Measurements from ENCODE around the gene INTS11. TPM values are rescaled to one million over a fixed set of nuclear protein-coding genes. Genes with fewer than 3 reads are reported as not detected.

Gene INTS11
- total and polyA plus RNA-seq, 10 of the 15 experiments (the other 5 are each of a cell fraction or from before 2014, with no cell fraction given) = 2.5 to 117 (median 77.7) TPM

DNA sequence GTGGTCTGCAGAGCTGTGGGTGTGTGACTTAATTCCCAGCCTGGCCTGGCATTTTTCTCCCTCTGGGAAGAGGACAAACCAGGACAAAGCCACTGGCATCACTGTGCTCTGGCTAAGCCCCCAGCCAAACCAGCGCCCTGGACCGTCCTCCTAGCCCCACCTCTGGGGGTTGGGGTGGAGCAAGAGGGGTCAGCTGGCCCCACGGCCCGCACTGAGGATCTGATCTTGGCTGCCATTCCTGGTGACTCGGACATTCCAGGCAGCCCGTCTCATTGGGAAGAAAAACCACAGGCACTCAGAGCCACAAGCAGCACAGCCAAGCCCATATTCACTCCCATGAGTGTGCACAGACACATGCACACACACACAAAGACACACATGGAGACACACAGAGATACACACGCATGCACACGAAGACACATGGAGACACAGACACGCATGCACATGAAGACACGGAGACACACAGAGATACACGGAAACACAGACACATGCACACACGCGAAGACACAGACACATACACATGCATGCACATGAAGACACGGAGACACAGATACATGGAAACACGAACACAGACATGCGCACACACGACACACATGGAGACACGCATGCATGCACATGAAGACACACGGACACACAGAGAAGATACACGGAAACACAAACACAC is 36.2 kb upstream of the INTS11 start:
- Histone ChIP-seq H3K27me3 (replicated peaks in 1 of 2; ENCODE audit: control insufficient read depth in 2 of 2, insufficient read depth in 2 of 2, low read length in 1 of 2) (no peaks in the 10 kb centered on the region), H3K9ac (ENCODE audit: control insufficient read depth, insufficient read depth, low read length) (no peak overlapping the region), H3K4me3 (no peak overlapping the region), H3K36me3 (ENCODE audit: control insufficient read depth in 2 of 2, insufficient read depth in 2 of 2, low read length in 1 of 2) (no peaks in the 10 kb centered on the region), H3K4me2 (ENCODE audit: control insufficient read depth, insufficient read depth) (no peak overlapping the region), H4K20me1 (ENCODE audit: control insufficient read depth, insufficient read depth) (no peaks in the 10 kb centered on the region), H3K9me3 (replicated peaks; ENCODE audit: control insufficient read depth, insufficient read depth, low read length) (no peaks in the 10 kb centered on the region), H3K79me2 (ENCODE audit: control insufficient read depth, insufficient read depth, low read length) (no peaks in the 10 kb centered on the region), H2AFZ (ENCODE audit: control insufficient read depth, low read depth, low read length) (no peak overlapping the region), H3K4me1 (ENCODE audit: control insufficient read depth, insufficient read depth, low read length) (peaks cover 5% of the 10 kb centered on the region), H3K27ac (ENCODE audit: control insufficient read depth, insufficient read depth) (no peak overlapping the region)
- WGBS (ENCODE audit: insufficient coverage, insufficient replicate concordance, low lambda C conversion rate, missing lambda C conversion rate) = 77% methylated on average over 20 of the region's 20 CpGs
- TF ChIP-seq, protein P1, sequence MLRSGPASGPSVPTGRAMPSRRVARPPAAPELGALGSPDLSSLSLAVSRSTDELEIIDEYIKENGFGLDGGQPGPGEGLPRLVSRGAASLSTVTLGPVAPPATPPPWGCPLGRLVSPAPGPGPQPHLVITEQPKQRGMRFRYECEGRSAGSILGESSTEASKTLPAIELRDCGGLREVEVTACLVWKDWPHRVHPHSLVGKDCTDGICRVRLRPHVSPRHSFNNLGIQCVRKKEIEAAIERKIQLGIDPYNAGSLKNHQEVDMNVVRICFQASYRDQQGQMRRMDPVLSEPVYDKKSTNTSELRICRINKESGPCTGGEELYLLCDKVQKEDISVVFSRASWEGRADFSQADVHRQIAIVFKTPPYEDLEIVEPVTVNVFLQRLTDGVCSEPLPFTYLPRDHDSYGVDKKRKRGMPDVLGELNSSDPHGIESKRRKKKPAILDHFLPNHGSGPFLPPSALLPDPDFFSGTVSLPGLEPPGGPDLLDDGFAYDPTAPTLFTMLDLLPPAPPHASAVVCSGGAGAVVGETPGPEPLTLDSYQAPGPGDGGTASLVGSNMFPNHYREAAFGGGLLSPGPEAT (IDR thresholded peaks at IDR 0.05; ENCODE audit: low read depth) = no peak
- TF ChIP-seq PAX5 (IDR thresholded peaks at IDR 0.05; ENCODE audit: borderline replicate concordance, low read depth, low read length) = peak; percentile 20; the same call in 1 of the 2 replicates
- BruUV-seq (replicated peaks) = no TSS peak
- SMC1A ChIA-PET (ENCODE audit: uncharacterized antibody, unreplicated experiment) = no interaction called here
- in situ Hi-C loops (cut with MboI) (no loop called here), intact Hi-C loops (cut with micrococcal nuclease; ENCODE audit: unreplicated experiment) (no loop called here)
- DNase-seq (ENCODE audit: low read depth, low spot score) (no peak), FAIRE-seq (no peak), ATAC-seq (no peak)
- POLR2A ChIA-PET = no interaction called here
- RAD21 ChIA-PET (ENCODE audit: unreplicated experiment) = no interaction called here
- CTCF ChIA-PET = no interaction called here

DNA sequence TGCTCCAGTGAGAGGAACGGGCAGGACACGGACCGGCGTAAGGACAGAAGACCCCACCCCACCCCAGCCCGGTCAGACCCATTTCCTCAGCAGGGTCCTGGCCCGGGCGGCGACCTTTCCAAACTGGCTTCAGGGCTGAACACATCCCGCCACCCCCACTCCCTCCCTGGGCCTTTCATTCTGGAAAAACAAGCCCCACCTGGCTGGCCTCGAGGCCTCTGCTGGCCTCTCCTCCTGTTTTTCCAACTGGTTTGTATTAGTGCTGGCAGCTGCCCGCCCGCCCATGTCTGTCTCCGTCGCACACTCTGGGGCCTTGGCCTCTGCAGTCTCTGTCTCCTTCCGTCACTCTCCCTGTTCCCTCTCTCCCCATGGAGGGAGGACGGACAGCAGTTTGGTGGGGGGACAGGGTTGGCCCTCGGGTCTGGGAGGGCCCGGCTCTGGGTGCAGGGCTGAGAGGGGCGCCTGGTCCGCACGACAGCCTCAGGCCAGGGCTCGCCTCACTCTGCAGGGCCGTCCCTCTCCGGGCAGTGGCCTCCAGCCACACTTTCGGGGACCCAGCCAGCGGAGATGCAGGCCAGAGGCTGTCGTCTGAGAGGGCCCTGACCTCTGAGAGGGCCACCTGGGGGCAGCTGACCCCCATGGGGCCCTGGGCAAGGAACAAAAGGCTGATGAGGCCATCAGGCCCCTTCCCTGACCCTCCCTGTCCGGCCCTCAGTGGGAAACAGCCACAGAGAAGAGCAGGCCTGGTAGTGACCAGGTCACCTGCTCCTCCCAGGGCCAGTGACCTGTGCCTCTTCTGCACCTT is 35.4 kb upstream of the INTS11 start:
- no peaks in the 10 kb centered on the region for H3K79me2 ChIP-seq (ENCODE audit: control insufficient read depth, insufficient read depth, low read length)
- H3K4me1 ChIP-seq (ENCODE audit: control insufficient read depth, insufficient read depth, low read length) = peaks cover 5% of the 10 kb centered on the region
- 47% methylated on average over 19 of the region's 28 CpGs for WGBS (ENCODE audit: insufficient coverage, insufficient replicate concordance, low lambda C conversion rate, missing lambda C conversion rate)
- POLR2A ChIA-PET = no interaction called here
- SMC1A ChIA-PET (ENCODE audit: uncharacterized antibody, unreplicated experiment) = no interaction called here
- intact Hi-C loops (cut with micrococcal nuclease; ENCODE audit: unreplicated experiment) = no loop called here
- no TSS peak for BruUV-seq (replicated peaks)
- H3K4me3 ChIP-seq = no peak overlapping the region
- H3K9me3 ChIP-seq (replicated peaks; ENCODE audit: control insufficient read depth, insufficient read depth, low read length) = no peaks in the 10 kb centered on the region
- no peaks in the 10 kb centered on the region for H4K20me1 ChIP-seq (ENCODE audit: control insufficient read depth, insufficient read depth)
- H2AFZ ChIP-seq (ENCODE audit: control insufficient read depth, low read depth, low read length) = no peak overlapping the region
- RAD21 ChIA-PET (ENCODE audit: unreplicated experiment) = no interaction called here
- H3K36me3 ChIP-seq (ENCODE audit: control insufficient read depth in 2 of 2, insufficient read depth in 2 of 2, low read length in 1 of 2) = no peaks in the 10 kb centered on the region
- FAIRE-seq (no peak), DNase-seq (ENCODE audit: low read depth, low spot score) (no peak), ATAC-seq (no peak)
- no peak overlapping the region for H3K27ac ChIP-seq (ENCODE audit: control insufficient read depth, insufficient read depth)
- no peaks in the 10 kb centered on the region for H3K27me3 ChIP-seq (replicated peaks in 1 of 2; ENCODE audit: control insufficient read depth in 2 of 2, insufficient read depth in 2 of 2, low read length in 1 of 2)
- CTCF ChIA-PET = interaction anchor here (1.7 kb wide), 1 partner anchor 11 kb away, joined by 8 read pairs; no protein-coding TSS in a partner anchor
- H3K9ac ChIP-seq (ENCODE audit: control insufficient read depth, insufficient read depth, low read length) = no peak overlapping the region
- H3K4me2 ChIP-seq (ENCODE audit: control insufficient read depth, insufficient read depth) = no peak overlapping the region
- in situ Hi-C loops (cut with MboI) = no loop called here
- TF ChIP-seq CBX3 (IDR thresholded peaks at IDR 0.05; ENCODE audit: borderline replicate concordance, low read depth) = no peak
- TF ChIP-seq E2F8 (IDR thresholded peaks at IDR 0.05; ENCODE audit: low read depth, partially characterized antibody) = no peak
- TF ChIP-seq SP1 (IDR thresholded peaks at IDR 0.05; ENCODE audit: low read depth, low read length) = no peak
- TF ChIP-seq POLR2AphosphoS2 (IDR thresholded peaks at IDR 0.05; ENCODE audit: low read depth, low read length) = no peak
- TF ChIP-seq CEBPZ (IDR thresholded peaks at IDR 0.05; ENCODE audit: low read depth, low read length) = no peak
